ENCODE results near the gene STOX2.

STOX2 gene

GRCh38 chr4:183999435-183999834, 94.3 kb downstream of the STOX2 start:
- TF ChIP-seq CTCF (IDR thresholded peaks at IDR 0.05; ENCODE audit: control insufficient read depth, extremely low read depth, insufficient read depth), result no peak
- no peak overlapping the region for H3K4me3 ChIP-seq (ENCODE audit: low read depth, low read length)
- no peak for DNase-seq (ENCODE audit: low read depth)

GRCh38 chr4:184000457-184001396, 95.6 kb downstream of the STOX2 start:
- DNase-seq (ENCODE audit: low read depth), result no peak
- TF ChIP-seq CTCF (IDR thresholded peaks at IDR 0.05; ENCODE audit: control insufficient read depth, extremely low read depth, insufficient read depth), result no peak
- no peak overlapping the region for H3K4me3 ChIP-seq (ENCODE audit: low read depth, low read length)

GRCh38 chr4:184003433-184003832, 98.3 kb downstream of the STOX2 start:
- TF ChIP-seq CTCF (IDR thresholded peaks at IDR 0.05; ENCODE audit: control insufficient read depth, extremely low read depth, insufficient read depth), result no peak
- H3K4me3 ChIP-seq (ENCODE audit: low read depth, low read length), result no peak overlapping the region
- no peak for DNase-seq (ENCODE audit: low read depth)

GRCh38 chr4:184007891-184008290, 102.8 kb downstream of the STOX2 start:
- no peak for DNase-seq (ENCODE audit: low read depth)
- no peak for TF ChIP-seq CTCF (IDR thresholded peaks at IDR 0.05; ENCODE audit: control insufficient read depth, extremely low read depth, insufficient read depth)
- H3K4me3 ChIP-seq (ENCODE audit: low read depth, low read length), result no peak overlapping the region

GRCh38 chr4:184010696-184011095, 105.6 kb downstream of the STOX2 start:
- no peak for TF ChIP-seq CTCF (IDR thresholded peaks at IDR 0.05; ENCODE audit: control insufficient read depth, extremely low read depth, insufficient read depth)
- DNase-seq (ENCODE audit: low read depth), result no peak
- no peak overlapping the region for H3K4me3 ChIP-seq (ENCODE audit: low read depth, low read length)

GRCh38 chr4:184011826-184012380, 106.8 kb downstream of the STOX2 start:
- no peak overlapping the region for H3K4me3 ChIP-seq (ENCODE audit: low read depth, low read length)
- no peak for DNase-seq (ENCODE audit: low read depth)
- no peak for TF ChIP-seq CTCF (IDR thresholded peaks at IDR 0.05; ENCODE audit: control insufficient read depth, extremely low read depth, insufficient read depth)
